ENCODE measurements around the gene EMILIN3. TPM values are rescaled to one million over a fixed set of nuclear protein-coding genes. Genes with fewer than 3 reads are reported as not detected.

Gene EMILIN3
- total RNA-seq, 1 experiment from 2014 or later = 1.7 TPM

- intact Hi-C loops (cut with micrococcal nuclease; ENCODE audit: unreplicated experiment) = no loop called here
- no peak for DNase-seq (ENCODE audit: low spot score)
- Histone ChIP-seq H3K27ac (ENCODE audit: low read depth, low read length, poor library complexity, severe bottlenecking) (no peak overlapping the region), H3K9me3 (ENCODE audit: low read depth, low read length, poor library complexity, severe bottlenecking) (no peaks in the 10 kb centered on the region), H3K27me3 (replicated peaks; ENCODE audit: insufficient read depth, low read depth, low read length, poor library complexity) (no peaks in the 10 kb centered on the region), H3K4me1 (ENCODE audit: insufficient read depth, low read length, poor library complexity, severe bottlenecking) (no peaks in the 10 kb centered on the region), H3K4me3 (ENCODE audit: low read depth, low read length, poor library complexity, severe bottlenecking) (no peak overlapping the region), H3K36me3 (ENCODE audit: insufficient read depth, low read length, poor library complexity, severe bottlenecking) (no peaks in the 10 kb centered on the region)
- TF ChIP-seq EZH2 (IDR thresholded peaks at IDR 0.05; ENCODE audit: borderline replicate concordance, low read depth, low read length, poor library complexity, severe bottlenecking) (no peak), CTCF (conservative IDR thresholded peaks at IDR 0.05; ENCODE audit: low read depth, low read length) (no peak)
- no TSS peak for BruUV-seq (replicated peaks)
- CTCF ChIA-PET = no interaction called here
- POLR2A ChIA-PET (ENCODE audit: low non-redundant PET) = no interaction called here
Measured at GRCh38 chr20:41373251-41373783, 6.7 kb upstream of the EMILIN3 start.

GRCh38 chr20:41371371-41371770 is 4.8 kb upstream of the EMILIN3 start:
- ChIA-PET CTCF (no interaction called here), POLR2A (ENCODE audit: low non-redundant PET) (no interaction called here)
- Histone ChIP-seq H3K9me3 (ENCODE audit: low read depth, low read length, poor library complexity, severe bottlenecking) (no peaks in the 10 kb centered on the region), H3K27me3 (replicated peaks; ENCODE audit: insufficient read depth, low read depth, low read length, poor library complexity) (peaks cover 12% of the 10 kb centered on the region), H3K4me1 (ENCODE audit: insufficient read depth, low read length, poor library complexity, severe bottlenecking) (no peaks in the 10 kb centered on the region), H3K36me3 (ENCODE audit: insufficient read depth, low read length, poor library complexity, severe bottlenecking) (no peaks in the 10 kb centered on the region), H3K4me3 (ENCODE audit: low read depth, low read length, poor library complexity, severe bottlenecking) (no peak overlapping the region), H3K27ac (ENCODE audit: low read depth, low read length, poor library complexity, severe bottlenecking) (no peak overlapping the region)
- BruUV-seq (replicated peaks) = no TSS peak
- TF ChIP-seq EZH2 (IDR thresholded peaks at IDR 0.05; ENCODE audit: borderline replicate concordance, low read depth, low read length, poor library complexity, severe bottlenecking) (no peak), CTCF (conservative IDR thresholded peaks at IDR 0.05; ENCODE audit: low read depth, low read length) (no peak)
- no peak for DNase-seq (ENCODE audit: low spot score)
- intact Hi-C loops (cut with micrococcal nuclease; ENCODE audit: unreplicated experiment) = no loop called here

GRCh38 chr20:41370176-41370575 is 3.6 kb upstream of the EMILIN3 start:
- no peak for TF ChIP-seq CTCF (conservative IDR thresholded peaks at IDR 0.05; ENCODE audit: low read depth, low read length)
- TF ChIP-seq EZH2 (IDR thresholded peaks at IDR 0.05; ENCODE audit: borderline replicate concordance, low read depth, low read length, poor library complexity, severe bottlenecking) = no peak
- CTCF ChIA-PET = no interaction called here
- H3K36me3 ChIP-seq (ENCODE audit: insufficient read depth, low read length, poor library complexity, severe bottlenecking) = no peaks in the 10 kb centered on the region
- H3K4me1 ChIP-seq (ENCODE audit: insufficient read depth, low read length, poor library complexity, severe bottlenecking) = no peaks in the 10 kb centered on the region
- peaks cover 22% of the 10 kb centered on the region for H3K27me3 ChIP-seq (replicated peaks; ENCODE audit: insufficient read depth, low read depth, low read length, poor library complexity)
- no peaks in the 10 kb centered on the region for H3K9me3 ChIP-seq (ENCODE audit: low read depth, low read length, poor library complexity, severe bottlenecking)
- no peak overlapping the region for H3K4me3 ChIP-seq (ENCODE audit: low read depth, low read length, poor library complexity, severe bottlenecking)
- POLR2A ChIA-PET (ENCODE audit: low non-redundant PET) = interaction anchor here (0.6 kb wide), 1 partner anchor 47 kb away, joined by 3 read pairs; no protein-coding TSS in a partner anchor
- H3K27ac ChIP-seq (ENCODE audit: low read depth, low read length, poor library complexity, severe bottlenecking) = no peak overlapping the region
- intact Hi-C loops (cut with micrococcal nuclease; ENCODE audit: unreplicated experiment) = no loop called here
- no peak for DNase-seq (ENCODE audit: low spot score)
- BruUV-seq (replicated peaks) = no TSS peak
